ENCODE measurements around the gene NUTM1. TPM values are rescaled to one million over a fixed set of nuclear protein-coding genes. Genes with fewer than 3 reads are reported as not detected.
A peak's percentile ranks its signal among the peaks of the same experiment; 100 is the strongest.
"Not testable (repeated sequence)": the region's sequence is repeated elsewhere in the genome, so short reads cannot be mapped to it uniquely, and the experiment has no call there.

The NUTM1 gene
- polyA plus RNA-seq, 1 donor (not counting 4 experiments of a cell fraction or from before 2014, with no cell fraction given): not detected

GRCh38 chr15:34381829-34382521, 38.9 kb downstream of the NUTM1 start:
- H3K4me2 ChIP-seq (ENCODE audit: control insufficient read depth, extremely low read depth, insufficient read depth, low read depth, low read length); dilution Hi-C loops (cut with MboI; ENCODE audit: extremely low pct_ligation_motif_present, low sequenced_read_pairs); H3K4me3 ChIP-seq (ENCODE audit: control insufficient read depth in 2 of 3, extremely low read depth in 1 of 3, insufficient read depth in 2 of 3, low read depth in 1 of 3, low read length in 3 of 3); H3K9ac ChIP-seq (ENCODE audit: control insufficient read depth, extremely low read depth, insufficient read depth, low read length); H3K36me3 ChIP-seq (ENCODE audit: control insufficient read depth in 2 of 2, extremely low read depth in 1 of 2, insufficient read depth in 2 of 2, low read length in 2 of 2); FAIRE-seq; H4K20me1 ChIP-seq (ENCODE audit: control insufficient read depth, extremely low read depth, insufficient read depth, low read length); H3K9me1 ChIP-seq (ENCODE audit: control insufficient read depth, extremely low read depth, insufficient read depth, low read length); H2AFZ ChIP-seq (ENCODE audit: control insufficient read depth, low read length); DNase-seq (ENCODE audit: low read depth, low spot score); H3K27me3 ChIP-seq (ENCODE audit: control insufficient read depth, extremely low read depth, insufficient read depth, low read length); H3K9me3 ChIP-seq (ENCODE audit: control insufficient read depth, low read depth, low read length); H3K27ac ChIP-seq (ENCODE audit: control insufficient read depth, insufficient read depth, low read length); H3K79me2 ChIP-seq (ENCODE audit: control insufficient read depth, insufficient read depth, low read length); H3K4me1 ChIP-seq (ENCODE audit: control insufficient read depth, extremely low read depth, insufficient read depth, low read length): not testable (repeated sequence)

- H3K9ac ChIP-seq (ENCODE audit: control insufficient read depth, extremely low read depth, insufficient read depth, low read length); H3K4me1 ChIP-seq (ENCODE audit: control insufficient read depth, extremely low read depth, insufficient read depth, low read length); DNase-seq (ENCODE audit: low read depth, low spot score); H3K9me1 ChIP-seq (ENCODE audit: control insufficient read depth, extremely low read depth, insufficient read depth, low read length); H4K20me1 ChIP-seq (ENCODE audit: control insufficient read depth, extremely low read depth, insufficient read depth, low read length); H3K36me3 ChIP-seq (ENCODE audit: control insufficient read depth in 2 of 2, extremely low read depth in 1 of 2, insufficient read depth in 2 of 2, low read length in 2 of 2); H3K27me3 ChIP-seq (ENCODE audit: control insufficient read depth, extremely low read depth, insufficient read depth, low read length); H3K4me2 ChIP-seq (ENCODE audit: control insufficient read depth, extremely low read depth, insufficient read depth, low read depth, low read length); dilution Hi-C loops (cut with MboI; ENCODE audit: extremely low pct_ligation_motif_present, low sequenced_read_pairs); H2AFZ ChIP-seq (ENCODE audit: control insufficient read depth, low read length); FAIRE-seq; H3K9me3 ChIP-seq (ENCODE audit: control insufficient read depth, low read depth, low read length); H3K4me3 ChIP-seq (ENCODE audit: control insufficient read depth in 2 of 3, extremely low read depth in 1 of 3, insufficient read depth in 2 of 3, low read depth in 1 of 3, low read length in 3 of 3); H3K27ac ChIP-seq (ENCODE audit: control insufficient read depth, insufficient read depth, low read length); H3K79me2 ChIP-seq (ENCODE audit: control insufficient read depth, insufficient read depth, low read length): not testable (repeated sequence)
Measured at GRCh38 chr15:34389594-34390086, 46.5 kb downstream of the NUTM1 start.

- not testable (repeated sequence) for H3K4me3 ChIP-seq (ENCODE audit: control insufficient read depth in 2 of 3, extremely low read depth in 1 of 3, insufficient read depth in 2 of 3, low read depth in 1 of 3, low read length in 3 of 3)
Measured at GRCh38 chr15:34392981-34393380, 49.9 kb downstream of the NUTM1 start.

GRCh38 chr15:34397637-34398259, 54.6 kb downstream of the NUTM1 start:
- H3K4me2 ChIP-seq (ENCODE audit: control insufficient read depth, extremely low read depth, insufficient read depth, low read depth, low read length); H3K79me2 ChIP-seq (ENCODE audit: control insufficient read depth, insufficient read depth, low read length); H4K20me1 ChIP-seq (ENCODE audit: control insufficient read depth, extremely low read depth, insufficient read depth, low read length); H3K9ac ChIP-seq (ENCODE audit: control insufficient read depth, extremely low read depth, insufficient read depth, low read length); H3K4me3 ChIP-seq (ENCODE audit: control insufficient read depth in 2 of 3, extremely low read depth in 1 of 3, insufficient read depth in 2 of 3, low read depth in 1 of 3, low read length in 3 of 3); H2AFZ ChIP-seq (ENCODE audit: control insufficient read depth, low read length); H3K36me3 ChIP-seq (ENCODE audit: control insufficient read depth in 2 of 2, extremely low read depth in 1 of 2, insufficient read depth in 2 of 2, low read length in 2 of 2); H3K4me1 ChIP-seq (ENCODE audit: control insufficient read depth, extremely low read depth, insufficient read depth, low read length); H3K27ac ChIP-seq (ENCODE audit: control insufficient read depth, insufficient read depth, low read length); H3K9me3 ChIP-seq (ENCODE audit: control insufficient read depth, low read depth, low read length); H3K27me3 ChIP-seq (ENCODE audit: control insufficient read depth, extremely low read depth, insufficient read depth, low read length); H3K9me1 ChIP-seq (ENCODE audit: control insufficient read depth, extremely low read depth, insufficient read depth, low read length); DNase-seq (ENCODE audit: low read depth, low spot score); dilution Hi-C loops (cut with MboI; ENCODE audit: extremely low pct_ligation_motif_present, low sequenced_read_pairs): not testable (repeated sequence)
- peak; percentile 86 for FAIRE-seq

More at GRCh38 chr15:34392981-34393380, 49.9 kb downstream of the NUTM1 start:
- H2AFZ ChIP-seq (ENCODE audit: control insufficient read depth, low read length); DNase-seq (ENCODE audit: low read depth, low spot score); H3K27ac ChIP-seq (ENCODE audit: control insufficient read depth, insufficient read depth, low read length); H3K4me1 ChIP-seq (ENCODE audit: control insufficient read depth, extremely low read depth, insufficient read depth, low read length); H3K79me2 ChIP-seq (ENCODE audit: control insufficient read depth, insufficient read depth, low read length); H3K9me1 ChIP-seq (ENCODE audit: control insufficient read depth, extremely low read depth, insufficient read depth, low read length); H3K9me3 ChIP-seq (ENCODE audit: control insufficient read depth, low read depth, low read length); FAIRE-seq; H3K9ac ChIP-seq (ENCODE audit: control insufficient read depth, extremely low read depth, insufficient read depth, low read length); H3K36me3 ChIP-seq (ENCODE audit: control insufficient read depth in 2 of 2, extremely low read depth in 1 of 2, insufficient read depth in 2 of 2, low read length in 2 of 2); H3K4me2 ChIP-seq (ENCODE audit: control insufficient read depth, extremely low read depth, insufficient read depth, low read depth, low read length); dilution Hi-C loops (cut with MboI; ENCODE audit: extremely low pct_ligation_motif_present, low sequenced_read_pairs); H4K20me1 ChIP-seq (ENCODE audit: control insufficient read depth, extremely low read depth, insufficient read depth, low read length); H3K27me3 ChIP-seq (ENCODE audit: control insufficient read depth, extremely low read depth, insufficient read depth, low read length): not testable (repeated sequence)

- H3K79me2 ChIP-seq (ENCODE audit: control insufficient read depth, insufficient read depth, low read length); H3K9me1 ChIP-seq (ENCODE audit: control insufficient read depth, extremely low read depth, insufficient read depth, low read length); H3K36me3 ChIP-seq (ENCODE audit: control insufficient read depth in 2 of 2, extremely low read depth in 1 of 2, insufficient read depth in 2 of 2, low read length in 2 of 2); H4K20me1 ChIP-seq (ENCODE audit: control insufficient read depth, extremely low read depth, insufficient read depth, low read length); FAIRE-seq; H3K4me3 ChIP-seq (ENCODE audit: control insufficient read depth in 2 of 3, extremely low read depth in 1 of 3, insufficient read depth in 2 of 3, low read depth in 1 of 3, low read length in 3 of 3); H3K4me2 ChIP-seq (ENCODE audit: control insufficient read depth, extremely low read depth, insufficient read depth, low read depth, low read length); dilution Hi-C loops (cut with MboI; ENCODE audit: extremely low pct_ligation_motif_present, low sequenced_read_pairs); H3K4me1 ChIP-seq (ENCODE audit: control insufficient read depth, extremely low read depth, insufficient read depth, low read length); H2AFZ ChIP-seq (ENCODE audit: control insufficient read depth, low read length); H3K9ac ChIP-seq (ENCODE audit: control insufficient read depth, extremely low read depth, insufficient read depth, low read length); H3K27ac ChIP-seq (ENCODE audit: control insufficient read depth, insufficient read depth, low read length); H3K27me3 ChIP-seq (ENCODE audit: control insufficient read depth, extremely low read depth, insufficient read depth, low read length); DNase-seq (ENCODE audit: low read depth, low spot score); H3K9me3 ChIP-seq (ENCODE audit: control insufficient read depth, low read depth, low read length): not testable (repeated sequence)
Measured at GRCh38 chr15:34403160-34403598, 60.1 kb downstream of the NUTM1 start.

Measured in keratinocyte (primary cell).